HG03135 (cell line): ENCODE measurements around the gene FBLN2.

Experiments used
- ATAC-seq: cut with Tn5 transposase; IDR thresholded peaks from one replicate; pipeline ENCODE4 v1.9.1; 2021; ENCODE audit warnings: mild to moderate bottlenecking, moderate library complexity; ENCODE audit not compliant: unreplicated experiment

Gene FBLN2

DNA sequence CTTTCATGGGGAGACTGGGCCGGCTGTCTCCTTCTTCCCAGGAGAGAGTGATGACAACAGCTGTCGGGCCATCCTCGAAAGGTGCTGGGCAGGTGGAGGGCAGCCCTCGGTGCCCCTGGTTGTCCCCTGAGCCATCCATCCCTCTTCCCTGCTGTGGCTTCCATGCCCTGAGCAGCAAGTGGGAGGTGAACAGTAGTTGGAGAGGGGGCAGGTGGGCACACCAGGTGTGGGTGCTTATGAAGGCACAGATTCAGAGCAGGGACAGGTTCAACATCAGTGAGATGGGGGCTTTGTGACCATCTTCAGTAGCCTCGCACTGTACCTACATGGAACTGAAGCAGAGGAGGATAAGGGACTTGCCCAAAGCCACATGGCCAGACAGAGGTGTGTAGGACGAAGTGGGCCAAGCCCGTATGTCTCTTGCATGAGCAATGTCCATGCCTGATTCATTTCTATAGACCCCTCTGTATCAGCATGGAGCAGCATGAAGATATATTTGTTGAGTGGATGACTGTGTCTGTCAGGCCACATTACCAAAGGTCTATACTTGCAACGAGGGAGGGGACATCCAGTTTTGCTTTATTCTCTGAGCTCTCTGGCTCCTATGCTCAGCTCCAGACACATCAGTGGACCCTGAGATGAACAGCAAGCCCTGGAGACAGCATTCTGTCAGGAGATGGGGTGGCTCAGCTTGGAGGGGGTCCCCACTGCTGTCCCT, 107.8 kb downstream of the FBLN2 start:
- ATAC-seq, result no peak

DNA sequence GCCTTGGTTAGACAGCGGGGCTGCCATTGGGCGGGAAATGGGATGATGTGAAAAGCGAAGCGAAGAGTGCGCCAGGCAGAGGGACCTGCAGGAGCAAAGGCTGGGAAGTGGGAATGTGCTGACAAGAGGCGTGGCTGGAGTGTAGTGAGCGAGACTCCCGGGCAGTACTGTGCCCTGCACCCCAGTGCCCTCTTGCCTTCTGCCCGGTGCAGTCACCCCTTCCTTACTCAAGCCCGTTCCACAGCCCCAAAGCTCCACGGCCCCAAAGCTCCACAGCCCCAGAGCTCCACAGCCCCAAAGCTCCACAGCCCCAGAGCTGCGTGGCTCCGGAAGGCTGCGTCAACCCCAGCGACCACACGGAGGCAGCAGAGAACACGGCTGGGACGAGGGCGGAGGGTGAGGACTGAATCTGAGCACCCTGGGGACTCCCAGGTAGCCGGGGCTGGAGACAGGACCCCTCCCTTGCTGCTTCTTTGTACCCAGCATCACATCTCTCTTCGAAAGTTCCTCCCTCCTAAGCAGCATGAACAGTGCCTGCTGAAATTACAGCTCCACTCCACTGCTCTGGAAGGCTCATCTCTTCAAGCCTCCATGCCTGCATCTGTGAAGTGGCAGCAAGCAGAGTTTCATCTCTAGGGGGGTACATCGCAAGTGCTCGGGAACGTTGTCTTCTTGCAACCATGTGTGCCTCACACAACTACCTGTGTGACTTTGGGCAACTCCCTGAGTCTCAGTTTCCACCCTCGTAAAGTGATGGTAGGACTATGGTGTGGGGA, 108.9 kb downstream of the FBLN2 start:
- ATAC-seq, result no peak

DNA sequence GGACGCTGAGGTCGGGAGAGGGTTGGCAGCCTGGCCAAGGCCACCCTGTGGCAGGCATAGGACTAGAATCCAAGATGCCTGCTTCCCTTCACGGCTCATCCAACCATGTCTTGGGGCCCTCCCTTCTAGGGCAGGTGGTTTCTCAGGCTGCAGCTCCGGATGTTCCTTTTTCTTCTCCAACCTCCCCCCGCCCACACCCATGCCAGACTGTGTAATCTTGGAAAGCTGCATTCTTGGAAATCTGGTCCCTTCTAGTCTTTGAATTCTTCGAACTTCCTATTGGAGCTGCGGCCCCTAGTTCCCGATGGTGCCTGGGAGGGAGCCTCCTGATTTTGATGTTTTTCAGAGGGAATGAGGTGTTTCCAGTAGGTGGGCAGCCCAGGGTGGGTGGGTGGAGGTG, 109.8 kb downstream of the FBLN2 start:
- no peak for ATAC-seq

DNA sequence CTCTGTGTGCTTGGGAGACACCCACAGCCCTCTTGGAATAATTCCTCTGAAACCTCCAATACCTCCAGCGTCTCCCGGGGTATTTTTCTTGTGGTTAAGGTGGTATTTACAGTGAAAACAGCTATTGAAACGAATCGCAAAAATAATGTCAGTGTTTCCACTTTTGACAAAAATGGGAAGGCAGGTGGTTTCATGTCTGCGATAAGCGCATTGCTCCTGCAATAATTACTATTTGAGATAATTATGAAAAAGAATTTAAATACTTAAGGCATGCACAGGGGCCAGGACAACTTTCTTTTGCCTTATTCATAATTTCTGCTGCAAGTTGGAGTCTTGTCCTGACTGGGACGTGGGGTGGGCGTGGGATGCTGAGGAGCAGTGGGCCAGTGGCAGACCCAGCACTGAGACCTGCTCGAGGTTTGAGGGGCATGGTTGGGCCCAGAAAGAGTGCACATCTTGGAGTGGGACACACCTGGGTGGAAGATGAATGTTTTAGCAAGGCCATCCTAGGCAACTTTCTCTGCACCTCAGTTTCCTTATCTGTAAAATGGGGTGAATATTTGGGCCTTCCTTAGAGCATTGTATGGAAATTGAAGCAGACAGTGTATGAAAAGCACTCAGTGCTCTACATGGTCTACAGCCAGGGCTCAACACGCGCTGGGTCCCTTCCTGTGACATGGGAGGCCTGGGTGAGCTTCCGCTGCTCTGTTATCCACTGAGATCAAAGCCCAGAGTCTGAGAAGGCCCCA, 110.5 kb downstream of the FBLN2 start:
- no peak for ATAC-seq

DNA sequence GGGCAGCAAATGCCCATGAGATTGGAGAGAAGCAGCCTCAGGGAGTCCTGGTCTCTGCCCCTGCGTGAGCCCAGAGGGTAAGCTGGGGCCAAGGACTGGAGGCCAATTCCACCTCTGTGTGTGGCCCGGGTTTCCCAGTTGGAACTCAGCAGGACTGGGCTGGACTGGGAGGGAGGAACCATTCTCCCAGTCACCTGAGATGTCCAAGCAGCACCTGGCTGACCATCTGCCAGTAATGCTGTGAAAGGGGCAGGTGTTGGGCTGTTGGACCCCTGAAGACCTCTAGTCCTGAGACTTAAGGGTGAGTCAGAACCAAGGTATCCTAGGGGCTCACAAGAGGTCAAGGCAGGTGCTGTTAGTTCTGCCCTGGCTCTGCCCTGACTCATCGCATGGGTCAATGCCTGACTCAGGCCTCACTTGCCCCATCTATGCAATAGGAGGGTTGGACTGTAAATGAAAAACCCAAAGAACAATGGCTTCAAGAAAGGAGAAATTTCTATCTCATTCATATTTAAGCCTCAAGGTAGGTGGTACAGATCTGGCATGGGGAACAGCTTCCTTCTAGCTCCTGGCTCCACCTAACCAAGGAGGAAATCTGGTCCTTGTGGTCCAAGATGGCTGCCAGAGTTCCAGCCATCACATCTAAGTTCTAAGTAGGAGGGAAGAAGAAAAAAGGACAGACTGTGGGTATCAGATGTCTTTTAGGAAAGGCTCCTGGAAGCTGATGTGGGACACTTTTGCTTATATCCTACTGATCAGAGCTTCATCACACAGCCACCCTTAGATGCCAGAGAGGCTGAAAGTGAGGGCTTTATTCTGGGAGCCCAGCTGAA, 111.3 kb downstream of the FBLN2 start:
- no peak for ATAC-seq

DNA sequence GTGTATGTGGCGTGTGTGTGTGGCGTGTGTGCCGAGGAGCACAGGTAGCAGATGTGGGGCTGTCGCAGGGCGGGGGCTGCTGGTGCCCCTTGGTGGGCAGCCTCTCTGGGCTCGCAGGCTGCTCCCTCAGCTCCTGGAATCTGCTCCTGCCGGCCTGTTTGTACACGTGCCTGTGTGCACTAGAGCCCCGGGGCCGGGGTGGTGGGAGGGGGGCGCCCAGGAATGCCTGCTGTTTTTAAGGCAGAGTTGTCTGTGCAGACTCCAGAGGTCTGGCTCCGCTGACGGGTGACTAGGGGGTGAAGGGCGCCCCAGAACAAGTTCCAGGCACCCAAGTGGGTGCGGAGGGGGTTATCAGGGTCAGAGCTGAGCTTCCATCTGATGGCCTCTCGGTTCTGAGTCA, 112.2 kb downstream of the FBLN2 start:
- ATAC-seq, result no peak

DNA sequence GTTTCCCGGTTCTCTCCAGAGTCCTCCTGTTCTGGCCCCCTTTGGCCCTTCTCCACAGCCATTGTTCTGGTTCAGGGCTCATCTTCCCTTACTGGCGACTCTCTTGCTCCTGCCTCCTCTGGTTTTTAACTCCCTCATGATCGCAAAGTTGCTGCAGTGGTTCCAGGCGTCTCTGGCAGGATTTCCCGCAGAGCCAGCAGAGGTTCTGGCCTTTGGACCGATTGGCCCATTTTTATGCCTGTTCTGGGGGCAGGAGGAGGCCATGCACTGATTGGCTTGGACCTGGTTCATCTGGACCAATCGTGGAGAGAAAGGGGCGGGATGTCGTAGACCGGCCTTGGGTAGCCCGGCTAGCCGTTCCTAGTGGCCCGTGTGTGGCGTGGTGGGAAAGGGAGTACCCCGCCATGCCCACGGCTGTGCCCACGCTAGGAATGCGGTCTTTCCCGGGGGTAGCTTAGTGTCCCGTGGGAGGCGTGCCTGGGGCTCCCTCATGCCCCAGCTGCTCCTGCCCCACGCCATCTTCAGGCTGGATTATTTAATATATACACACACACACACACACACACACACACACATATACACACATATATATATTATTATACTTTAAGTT, 113.4 kb downstream of the FBLN2 start:
- ATAC-seq, result no peak

DNA sequence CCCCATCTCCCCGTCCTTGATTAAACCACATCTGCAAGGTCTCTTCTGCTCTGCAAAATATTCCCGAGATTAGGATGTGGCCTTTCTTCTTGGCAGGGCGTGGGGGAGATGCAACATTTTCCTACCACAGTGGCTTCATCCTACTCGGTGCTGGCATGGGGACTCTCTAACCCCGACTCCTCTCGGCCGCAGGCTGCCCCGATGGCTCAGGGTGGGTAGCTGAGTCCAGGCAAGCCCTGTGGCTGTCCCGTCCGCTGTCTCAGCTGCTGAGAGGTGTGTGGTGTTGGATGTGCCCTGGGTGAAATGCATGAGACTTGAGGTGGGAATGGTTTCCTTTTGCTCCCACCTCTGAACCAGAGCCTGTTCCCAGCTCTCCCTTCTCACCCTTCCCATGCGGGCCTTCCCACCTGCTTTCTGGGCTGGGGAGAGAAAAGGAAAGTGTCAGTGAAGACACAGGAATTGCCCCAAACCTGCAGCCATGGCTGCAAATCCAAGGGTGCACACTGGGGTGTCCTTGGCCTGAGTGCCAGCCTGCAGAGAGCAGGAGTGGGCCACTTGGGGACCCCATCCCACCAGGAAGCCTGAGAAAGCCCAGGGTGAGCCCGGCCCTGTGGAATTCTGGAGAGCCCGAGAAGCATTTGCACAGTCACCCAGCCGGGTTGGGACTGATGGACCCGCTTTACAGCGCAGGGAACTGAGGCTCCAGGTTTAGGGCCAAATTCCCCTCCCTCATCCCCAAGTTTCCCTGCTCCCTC, 115.0 kb downstream of the FBLN2 start:
- no peak for ATAC-seq

DNA sequence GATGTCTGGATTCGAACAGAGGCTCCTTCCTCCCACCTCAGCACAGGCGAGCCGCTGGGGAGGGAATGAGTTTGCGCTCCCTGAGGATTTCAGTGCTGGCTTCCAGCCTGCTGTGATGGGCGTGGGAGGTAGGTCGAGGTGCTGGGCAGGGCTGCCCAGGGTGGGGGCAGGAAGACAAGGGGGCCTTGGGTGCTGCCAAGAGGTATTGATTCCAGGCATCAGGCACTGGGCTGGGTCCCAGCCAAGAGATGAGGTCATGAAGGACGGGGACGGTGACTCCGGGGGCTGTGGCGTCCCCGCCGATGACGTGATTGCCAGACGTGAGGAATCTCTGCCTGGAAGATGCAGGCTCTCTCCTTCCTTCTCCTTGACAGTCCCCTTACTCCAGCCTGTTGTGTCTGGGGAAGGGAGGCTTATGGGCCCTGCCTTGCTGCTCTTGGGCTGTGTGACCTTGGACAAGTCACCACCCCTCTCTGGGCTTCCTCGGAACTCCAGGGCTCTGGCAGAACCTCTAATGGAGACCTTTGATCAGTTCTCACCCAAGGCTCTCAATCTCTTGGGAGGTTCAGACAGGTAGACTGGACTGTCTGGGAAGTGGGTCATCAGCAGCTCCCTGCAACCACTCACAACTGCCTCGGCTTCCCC, 116.8 kb downstream of the FBLN2 start:
- ATAC-seq, result no peak

DNA sequence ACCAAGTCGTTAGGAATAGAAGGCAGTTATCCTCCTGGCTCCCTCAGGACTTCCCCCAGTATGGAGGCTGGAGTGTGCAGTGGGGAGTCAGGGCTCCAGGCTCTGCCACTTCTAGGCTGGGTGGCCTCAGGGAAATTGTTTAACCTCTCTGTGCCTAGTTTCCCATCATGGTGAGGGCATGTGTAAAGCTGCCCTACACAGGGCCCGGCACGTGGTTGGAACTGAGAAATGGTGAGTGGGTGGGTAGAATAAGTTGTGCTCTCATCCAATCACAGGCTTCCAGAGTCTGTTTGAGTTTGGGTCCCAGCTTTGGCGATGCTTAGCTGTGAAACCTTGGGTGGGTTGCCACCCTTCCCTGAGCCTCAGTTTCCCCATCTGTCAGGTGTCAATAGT, 117.3 kb downstream of the FBLN2 start:
- no peak for ATAC-seq

DNA sequence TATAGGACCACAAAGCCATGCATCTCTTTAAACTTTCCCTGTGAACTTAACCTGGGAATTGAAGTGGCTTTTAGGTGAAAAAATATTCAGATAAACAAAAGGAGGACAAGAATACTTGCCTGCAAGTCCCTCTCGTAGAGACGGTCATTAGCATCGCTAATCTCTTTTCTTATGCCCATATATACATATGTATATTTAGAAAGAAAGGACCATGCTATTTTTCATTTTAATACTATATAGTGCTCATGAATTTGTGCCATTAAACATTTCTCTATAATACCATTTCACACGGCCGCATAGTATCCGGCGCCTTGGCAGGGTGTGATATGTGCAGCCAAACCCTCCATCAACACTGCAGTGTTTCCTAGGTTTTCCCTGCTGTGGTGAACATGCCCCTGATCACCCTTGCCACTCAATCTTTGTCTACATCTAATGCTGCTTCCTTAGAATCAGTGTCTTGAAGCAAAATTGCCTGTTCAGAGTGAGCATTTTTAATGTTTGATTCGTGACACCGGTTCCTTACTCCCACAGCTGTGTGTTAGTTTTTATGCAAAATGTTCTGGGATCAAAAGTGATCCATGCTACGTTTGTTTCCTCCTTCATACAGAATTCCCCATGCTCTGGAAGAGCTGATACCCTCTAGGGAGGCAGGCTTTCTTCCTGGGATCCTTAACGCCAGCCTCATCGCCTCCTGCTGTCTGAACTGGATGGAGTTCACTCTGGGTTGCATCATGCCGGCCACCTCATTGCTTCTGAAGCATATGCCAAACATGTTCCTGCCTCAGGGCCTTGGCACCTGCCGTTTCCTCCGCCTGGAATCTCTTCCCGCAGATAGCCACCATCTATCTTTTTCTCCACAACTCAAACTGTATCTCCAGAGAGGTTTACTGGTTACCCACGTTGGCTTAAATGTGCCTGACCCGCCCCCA, 118.1 kb downstream of the FBLN2 start:
- no peak for ATAC-seq

DNA sequence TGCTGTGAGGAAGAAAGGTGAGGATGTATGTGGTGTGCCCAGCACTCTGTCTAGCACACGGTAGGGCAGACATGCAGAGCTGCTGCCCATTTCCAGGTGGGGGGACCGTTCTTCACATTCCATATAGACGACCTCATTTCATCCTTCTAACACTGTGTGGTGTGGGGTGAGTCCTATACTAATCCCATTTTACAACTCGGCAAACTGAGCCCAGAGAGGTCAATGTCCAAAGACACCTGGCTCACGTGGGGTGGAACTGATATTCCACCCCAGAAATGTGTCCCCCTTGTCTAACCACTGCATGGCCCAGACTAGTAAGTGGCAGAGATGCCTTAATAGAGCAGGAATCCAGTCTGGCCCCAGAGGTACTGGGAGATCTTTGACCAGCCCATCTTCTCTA, 119.2 kb downstream of the FBLN2 start:
- no peak for ATAC-seq

DNA sequence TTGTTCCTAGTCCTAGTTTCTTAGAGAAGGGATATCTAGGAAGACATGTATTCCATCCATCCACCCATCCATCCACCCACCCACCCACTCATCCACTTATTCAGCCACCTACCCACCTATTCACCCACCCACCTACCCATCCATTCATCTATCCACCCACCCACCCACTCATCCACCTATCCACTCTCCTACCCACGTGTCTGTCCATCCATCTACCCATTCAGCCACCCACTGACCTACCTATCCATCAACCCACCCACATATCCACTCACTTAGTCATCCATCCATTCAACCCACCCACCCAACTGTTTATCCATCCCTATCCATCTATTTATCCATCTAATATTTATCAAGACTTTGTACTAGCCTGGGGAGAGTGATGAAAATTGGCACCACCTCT, 120.5 kb downstream of the FBLN2 start:
- ATAC-seq, result no peak

DNA sequence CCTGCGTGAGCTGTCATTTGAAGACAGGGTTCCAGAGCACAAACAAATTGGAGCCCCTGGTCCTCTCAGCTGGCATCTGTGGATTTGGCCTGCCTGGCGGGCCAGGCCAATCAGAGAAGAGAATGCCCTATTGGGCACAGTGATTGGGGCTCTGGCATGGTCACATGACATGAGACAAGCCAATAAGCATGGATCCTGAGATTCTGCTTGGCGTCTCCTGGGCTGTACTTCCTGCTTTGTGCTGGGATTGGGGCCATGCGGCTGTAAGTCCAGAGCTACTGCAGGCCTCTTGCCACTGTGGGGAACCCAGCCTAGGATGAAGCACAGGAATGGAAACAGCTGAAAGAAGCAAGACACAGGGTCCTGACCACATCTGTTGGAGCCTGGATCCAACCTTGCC, 121.4 kb downstream of the FBLN2 start:
- ATAC-seq, result no peak

DNA sequence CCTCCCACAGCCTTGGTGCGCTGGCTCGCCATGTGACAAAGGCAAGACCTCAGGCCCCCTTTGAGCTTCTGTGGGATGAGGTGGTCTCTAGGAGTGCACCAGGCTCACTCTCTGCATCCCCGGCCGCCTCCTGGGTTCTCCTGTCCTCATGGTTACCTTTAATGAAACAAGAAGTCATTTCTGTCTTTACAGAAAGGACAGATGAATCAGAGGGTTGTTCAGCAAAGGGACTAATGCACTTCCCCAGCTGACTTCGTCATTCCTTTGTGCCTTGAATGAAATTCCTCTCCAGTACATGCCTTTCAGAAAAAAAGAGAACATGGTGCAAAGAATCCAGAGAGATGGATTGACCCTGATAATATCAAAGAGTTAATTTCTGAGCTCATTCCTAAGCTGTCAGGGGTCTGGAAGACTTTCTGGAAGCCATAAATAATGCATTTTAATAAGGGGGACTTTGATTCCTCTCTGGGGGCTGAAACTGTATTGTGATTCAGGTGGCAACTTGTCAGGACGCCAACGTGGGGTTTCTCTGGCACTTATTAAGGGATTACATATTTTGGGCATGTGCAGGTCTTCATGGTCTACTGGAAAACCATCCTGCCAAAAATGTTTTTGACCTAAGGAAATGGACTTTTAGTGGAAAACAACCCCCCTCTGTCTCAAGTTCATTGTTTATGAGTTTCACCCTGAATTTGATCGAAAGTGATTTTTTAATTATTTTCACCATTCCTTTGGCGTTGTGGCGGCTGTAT, 122.7 kb downstream of the FBLN2 start:
- no peak for ATAC-seq

DNA sequence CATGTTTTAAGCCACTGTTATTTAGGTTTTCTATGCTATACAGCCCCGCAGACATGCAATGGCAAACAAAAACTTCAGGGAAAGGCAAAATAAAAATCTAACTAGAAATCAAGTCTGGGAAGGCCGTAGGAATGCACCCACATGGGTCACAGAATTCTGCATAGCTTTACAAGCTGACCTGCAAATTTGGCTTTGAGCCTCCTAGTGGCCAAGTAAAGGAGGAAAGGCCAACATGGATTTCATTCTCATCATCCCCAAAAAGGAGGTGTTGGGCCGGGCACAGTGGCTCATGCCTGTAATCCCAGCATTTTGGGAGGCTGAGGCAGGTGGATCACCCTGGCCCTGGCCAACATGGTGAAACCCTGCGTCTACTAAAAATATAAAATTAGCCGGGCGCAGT, 124.3 kb downstream of the FBLN2 start:
- no peak for ATAC-seq

DNA sequence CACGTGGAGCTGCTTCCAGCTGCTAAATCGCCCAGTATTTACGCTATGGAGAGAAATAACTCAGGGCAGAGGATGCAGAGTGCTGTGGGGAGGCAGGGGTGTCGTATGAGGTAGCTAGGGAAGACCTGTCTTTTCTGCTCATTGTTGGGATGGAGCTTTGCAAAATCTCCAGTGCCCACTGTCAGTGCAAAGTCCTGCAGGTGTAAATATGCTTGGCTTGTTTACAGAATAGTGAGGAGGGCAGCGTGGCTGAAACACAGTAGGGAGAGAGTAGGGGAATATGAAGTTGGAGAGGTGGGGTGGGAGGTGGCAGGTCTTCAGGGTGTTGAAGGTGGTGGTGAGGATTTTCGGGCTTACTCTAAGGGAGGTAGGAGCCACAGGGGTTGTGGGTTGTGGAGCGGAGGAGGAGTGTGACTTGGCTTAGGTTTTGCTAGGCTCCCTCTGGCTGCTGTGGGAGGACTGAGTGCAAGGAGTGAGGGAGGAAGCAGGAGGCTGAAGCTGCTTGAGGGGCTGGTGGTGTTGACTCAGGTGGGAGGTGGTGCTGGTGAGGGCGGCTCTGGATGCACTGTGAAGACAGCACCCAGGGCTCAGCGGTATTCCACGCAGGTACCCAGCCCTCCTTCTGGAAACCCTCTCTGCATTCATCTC, 125.7 kb downstream of the FBLN2 start:
- no peak for ATAC-seq
